RPMI7951 (cell line): ENCODE measurements around the gene POU2AF1. TPM values are rescaled to one million over a fixed set of nuclear protein-coding genes. Genes with fewer than 3 reads are reported as not detected.
A peak's percentile ranks its signal among the peaks of the same experiment; 100 is the strongest.

Source experiments
- DNase-seq: peaks from one replicate; pipeline ENCODE4 v3.0.0-alpha.2; 2012; ENCODE audit warnings: low read depth
- total RNA-seq: library from RNA; depleted of rRNA; stranded (reverse); fragments of >200 nt; shearing (Covaris generic); gene quantifications from 2 replicates; pipeline ENCODE4 v1.2.3, GENCODE V29; 2014; rRNA removed

POU2AF1 gene, protein sequence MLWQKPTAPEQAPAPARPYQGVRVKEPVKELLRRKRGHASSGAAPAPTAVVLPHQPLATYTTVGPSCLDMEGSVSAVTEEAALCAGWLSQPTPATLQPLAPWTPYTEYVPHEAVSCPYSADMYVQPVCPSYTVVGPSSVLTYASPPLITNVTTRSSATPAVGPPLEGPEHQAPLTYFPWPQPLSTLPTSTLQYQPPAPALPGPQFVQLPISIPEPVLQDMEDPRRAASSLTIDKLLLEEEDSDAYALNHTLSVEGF
- not detected in 2 replicates for total RNA-seq

DNA sequence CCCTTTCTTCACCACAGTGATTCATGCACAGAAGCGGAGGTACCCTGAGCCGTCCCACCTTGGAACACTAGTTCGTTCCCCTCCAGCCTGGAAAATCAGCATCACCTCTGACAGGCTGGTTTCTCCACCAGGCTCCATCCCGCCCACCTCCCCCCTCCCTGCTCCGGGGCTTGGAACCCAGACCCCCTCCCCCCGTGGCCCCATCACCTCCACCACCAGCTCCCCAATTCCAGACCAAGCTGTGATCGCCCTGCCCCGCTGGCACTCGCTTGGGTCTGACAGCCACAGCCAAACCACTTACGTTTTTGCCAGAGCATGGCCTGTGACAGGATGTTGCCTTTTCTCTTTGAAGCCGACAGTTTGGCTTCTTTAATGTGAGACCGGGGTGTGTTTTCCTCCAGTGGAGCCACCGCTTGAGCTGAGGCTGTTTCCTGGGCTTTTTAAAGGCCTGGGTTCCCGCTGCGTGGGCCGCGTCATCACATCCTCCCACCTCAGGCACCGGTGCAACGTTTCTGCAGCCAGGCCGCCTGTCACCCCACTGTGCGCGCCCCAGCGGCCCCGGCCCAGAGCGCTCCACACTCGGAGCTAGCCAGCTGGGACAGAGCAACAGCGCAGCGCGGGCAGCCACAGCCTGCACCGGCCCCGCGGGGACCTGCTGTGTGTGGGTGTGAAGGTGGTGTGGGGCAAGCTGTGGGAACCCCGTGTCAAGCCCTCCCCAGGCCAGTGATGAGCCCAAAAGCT, at the start of gene POU2AF1:
Gene POU2AF1, minus strand, starts transcription at position 415 of the 741 bp plus-strand sequence. Its CDS starts 98 bp downstream, at position 317.
- peak; percentile 69 for DNase-seq

DNA sequence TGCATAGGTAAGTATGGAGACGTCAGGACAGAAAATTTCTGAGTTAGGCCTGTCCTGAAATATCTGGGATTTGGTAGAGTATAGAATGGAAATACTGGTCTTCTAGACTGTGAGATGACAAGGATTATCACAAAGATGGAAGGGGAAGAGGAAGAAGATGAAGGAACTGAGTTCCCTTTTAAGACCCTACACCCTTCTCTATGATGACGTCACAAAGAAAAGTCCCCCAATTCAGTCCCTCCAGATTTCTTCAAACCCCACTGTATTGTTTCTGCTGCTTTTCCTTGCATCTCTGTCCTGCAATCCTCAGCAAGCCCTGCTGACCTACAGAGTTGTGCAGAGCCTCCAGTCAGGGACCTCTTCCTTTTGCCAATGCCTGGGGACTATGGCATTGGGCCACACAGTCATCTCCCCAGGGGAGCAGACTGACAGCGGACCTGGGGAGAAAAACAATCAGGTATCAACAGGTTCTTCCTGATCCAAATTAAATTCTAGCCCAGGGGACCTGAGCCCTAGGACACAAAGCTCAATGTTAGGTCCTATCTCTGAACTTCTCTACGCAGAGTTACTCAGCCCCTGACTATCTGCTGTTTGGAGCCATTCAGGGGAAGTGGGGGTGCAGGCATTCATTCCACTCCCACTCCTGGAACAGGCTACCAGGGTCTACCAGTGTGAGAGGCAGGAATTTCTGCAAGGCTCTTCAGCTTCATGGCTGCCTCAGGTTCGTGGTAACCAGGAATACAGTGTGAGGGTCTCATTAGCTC, 49.2 kb upstream of the POU2AF1 start:
- no peak for DNase-seq

- DNase-seq: peak; percentile 51
These were observed 48.4 kb upstream of the POU2AF1 start for GRCh38 chr11:111427471-111427912.

DNA sequence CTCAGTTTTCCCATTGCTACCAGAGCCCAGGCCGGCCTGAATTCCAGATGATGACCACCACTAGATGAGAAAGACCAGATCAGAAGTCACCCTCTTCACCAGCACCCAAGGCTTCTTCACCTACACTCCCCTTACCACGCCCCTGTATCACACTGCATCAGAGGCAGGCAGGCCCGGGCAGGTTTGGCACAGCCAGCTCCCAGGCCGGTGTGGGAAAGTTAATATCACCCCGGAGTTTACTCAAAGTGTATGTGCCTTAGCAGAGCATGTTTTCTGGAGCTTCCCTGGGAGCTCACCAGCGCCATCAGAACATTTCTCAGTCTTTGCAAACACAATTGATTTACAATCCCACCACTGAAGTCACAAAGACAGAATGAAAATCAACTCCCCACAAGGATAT, 47.5 kb upstream of the POU2AF1 start:
- no peak for DNase-seq

DNA sequence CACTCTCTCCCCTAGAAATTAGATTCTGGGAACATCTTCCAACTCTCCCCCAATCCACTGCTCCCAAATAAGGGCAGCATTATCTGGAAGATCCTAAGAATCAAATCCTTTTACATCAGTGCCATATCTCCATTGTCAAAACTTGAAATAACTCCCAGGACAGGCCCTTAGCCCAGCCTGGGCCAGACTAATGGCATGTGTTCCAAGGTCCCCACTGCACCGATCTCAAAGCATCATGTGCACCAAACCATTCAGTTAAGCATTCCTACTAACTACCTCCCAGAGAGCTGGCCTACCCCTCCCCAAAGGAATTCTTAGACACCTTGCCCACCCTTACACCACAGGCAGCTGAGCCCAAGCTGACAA, 44.2 kb upstream of the POU2AF1 start:
- no peak for DNase-seq

- no peak for DNase-seq
These were observed 43.6 kb upstream of the POU2AF1 start for GRCh38 chr11:111422494-111423249.

GRCh38 chr11:111421251-111421650, 42.2 kb upstream of the POU2AF1 start:
- DNase-seq: no peak

GRCh38 chr11:111419641-111420327, 40.7 kb upstream of the POU2AF1 start:
- DNase-seq: no peak

- DNase-seq: no peak
These were observed 40.1 kb upstream of the POU2AF1 start for GRCh38 chr11:111419181-111419580.

- DNase-seq: no peak
These were observed 39.3 kb upstream of the POU2AF1 start for GRCh38 chr11:111418436-111418787.

- peak; percentile 81 for DNase-seq
These were observed 38.8 kb upstream of the POU2AF1 start for GRCh38 chr11:111417766-111418435.

GRCh38 chr11:111417011-111417765, 38.1 kb upstream of the POU2AF1 start:
- DNase-seq: no peak

DNA sequence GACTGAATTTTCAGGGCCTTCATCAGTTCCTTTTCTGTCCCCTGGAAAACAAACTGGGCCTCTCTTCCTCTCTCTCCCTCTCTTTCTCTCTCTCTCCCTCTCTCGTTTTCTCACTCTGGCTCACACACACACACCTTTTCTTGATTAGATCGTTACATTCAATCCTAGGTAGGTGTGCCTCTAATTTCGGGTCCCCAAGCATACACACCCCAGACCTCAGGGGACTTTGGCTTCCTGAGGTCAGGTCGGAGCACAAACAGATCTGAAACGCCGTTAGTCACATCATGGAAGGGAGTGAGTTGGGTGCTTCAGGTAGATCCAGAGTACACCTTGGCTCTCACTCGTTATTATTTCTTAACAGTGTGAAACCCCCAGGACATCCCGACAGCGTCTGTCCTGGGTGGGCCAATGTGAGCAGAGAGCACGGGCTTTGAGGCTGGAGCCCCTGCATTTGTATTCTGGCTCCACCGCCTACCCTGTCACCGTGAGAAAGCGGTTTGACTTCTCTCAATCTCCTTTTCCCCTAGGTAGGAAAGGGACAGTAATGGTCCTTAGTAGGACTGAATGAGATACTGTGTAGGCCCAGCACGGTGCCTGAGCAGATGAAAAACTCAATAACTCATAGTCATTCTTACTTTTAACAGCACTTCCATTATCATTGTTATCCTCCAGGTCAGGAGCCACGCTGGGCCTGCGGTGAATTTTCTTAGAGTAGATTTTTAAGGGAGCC, 37.3 kb upstream of the POU2AF1 start:
- no peak for DNase-seq

GRCh38 chr11:111414936-111415335, 35.9 kb upstream of the POU2AF1 start:
- DNase-seq: no peak

GRCh38 chr11:111414267-111414931, 35.3 kb upstream of the POU2AF1 start:
- DNase-seq: no peak

DNA sequence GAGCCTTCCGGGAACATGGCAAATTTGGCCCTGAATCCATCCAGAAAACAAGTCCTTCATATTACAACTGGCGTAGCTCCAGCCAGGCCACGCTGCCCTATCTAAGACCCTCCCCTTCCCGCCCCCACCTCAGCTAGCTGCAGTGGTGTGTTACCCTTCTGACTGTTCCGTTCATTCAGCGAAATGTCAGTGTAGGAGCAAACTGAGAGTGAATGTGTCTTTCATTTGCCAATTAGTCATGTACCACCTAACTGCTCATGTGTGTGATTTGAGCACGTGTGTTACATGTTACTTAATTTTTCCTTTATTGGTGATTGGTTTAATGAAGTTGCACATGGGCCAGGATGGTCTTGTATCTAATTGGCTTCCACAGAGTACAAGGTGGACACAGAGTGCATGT, 34.8 kb upstream of the POU2AF1 start:
- no peak for DNase-seq

DNA sequence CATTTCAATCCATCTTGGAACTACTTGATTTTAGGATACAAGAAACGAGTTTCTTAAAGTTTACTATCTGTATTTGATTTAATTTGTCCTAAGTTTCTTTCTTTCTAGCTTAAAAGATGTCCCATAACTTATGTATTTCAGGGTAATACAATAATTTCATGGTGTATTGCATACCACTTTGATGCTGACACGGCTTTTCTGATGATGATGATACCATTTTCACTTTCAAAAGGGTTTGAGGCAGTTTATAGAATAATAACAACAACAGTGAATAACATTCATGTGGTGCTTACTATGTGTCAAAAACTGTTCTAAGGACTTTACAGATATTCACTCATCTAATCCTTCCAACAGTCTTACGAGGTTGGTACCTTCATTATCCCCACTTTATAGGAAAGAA, 33.2 kb upstream of the POU2AF1 start:
- no peak for DNase-seq

DNA sequence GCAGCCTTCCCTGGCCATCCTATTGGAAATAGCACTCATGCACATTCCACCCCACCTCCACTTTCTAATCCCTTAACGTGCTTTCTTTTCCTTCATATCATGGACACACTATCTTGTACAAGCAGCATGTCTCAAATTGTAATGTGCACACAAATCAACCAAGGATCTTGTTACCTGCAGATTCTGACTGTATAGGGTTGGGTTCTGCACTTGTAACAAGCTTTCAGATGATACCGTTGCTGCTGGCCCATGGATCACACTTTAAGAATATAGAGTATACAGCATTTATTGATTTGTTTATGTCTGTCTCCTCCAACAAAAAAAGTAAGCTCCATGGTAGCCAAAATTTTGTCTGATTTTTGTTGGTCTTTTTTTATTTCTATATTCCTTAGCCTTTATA, 32.4 kb upstream of the POU2AF1 start:
- no peak for DNase-seq

GRCh38 chr11:111410951-111411350, 31.9 kb upstream of the POU2AF1 start:
- DNase-seq: no peak
